ENCODE results near the gene NFATC2.
"Not testable (repeated sequence)": the region's sequence is repeated elsewhere in the genome, so short reads cannot be mapped to it uniquely, and the experiment has no call there.

NFATC2 gene

GRCh38 chr20:51492167-51493092 is 50.1 kb downstream of the NFATC2 start:
- DNase-seq, result no peak

GRCh38 chr20:51491393-51491792 is 51.1 kb downstream of the NFATC2 start:
- DNase-seq, result no peak

DNA sequence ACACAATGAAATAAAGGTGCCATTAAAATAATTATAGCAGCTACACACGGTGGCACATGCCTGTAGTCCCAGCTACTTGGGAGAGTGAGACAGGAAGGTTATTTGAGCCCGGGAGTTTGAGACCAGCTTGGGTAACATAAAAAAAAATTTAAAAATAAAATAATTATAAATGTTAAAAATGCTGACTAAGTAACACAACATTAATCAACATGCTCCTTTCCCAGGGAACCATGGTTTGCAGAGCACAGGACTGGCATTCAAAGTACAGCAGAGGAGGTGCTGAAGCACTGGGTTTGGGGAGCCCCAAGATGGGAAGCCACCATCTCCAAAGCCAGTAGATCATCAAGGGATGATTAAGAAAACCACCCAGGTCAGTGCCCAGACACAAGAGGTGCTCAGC is 51.9 kb downstream of the NFATC2 start:
- no peak for DNase-seq

GRCh38 chr20:51489611-51490010 is 52.9 kb downstream of the NFATC2 start:
- no peak for DNase-seq

GRCh38 chr20:51488331-51488730 is 54.2 kb downstream of the NFATC2 start:
- no peak for DNase-seq

- DNase-seq, result no peak
These were observed 54.8 kb downstream of the NFATC2 start for GRCh38 chr20:51487565-51488268.

DNA sequence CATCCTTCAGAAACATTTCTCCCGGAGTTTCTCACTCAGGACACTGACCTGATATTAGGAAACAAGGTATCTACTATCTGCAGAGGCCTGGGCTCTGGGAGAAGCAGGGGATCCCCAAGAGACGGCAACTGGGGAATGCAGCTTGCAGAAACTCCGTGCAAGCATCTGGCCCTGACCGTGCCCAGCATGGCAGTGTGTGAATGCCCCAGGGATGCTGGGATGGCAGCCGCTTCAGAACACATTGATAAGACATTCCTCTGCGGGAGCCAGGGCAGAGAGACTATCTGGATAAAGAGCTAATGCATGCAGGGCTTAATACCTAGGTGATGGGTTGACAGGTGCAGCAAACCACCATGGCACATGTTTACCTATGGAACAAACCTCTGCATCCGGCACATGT is 55.4 kb downstream of the NFATC2 start:
- DNase-seq, result no peak

DNA sequence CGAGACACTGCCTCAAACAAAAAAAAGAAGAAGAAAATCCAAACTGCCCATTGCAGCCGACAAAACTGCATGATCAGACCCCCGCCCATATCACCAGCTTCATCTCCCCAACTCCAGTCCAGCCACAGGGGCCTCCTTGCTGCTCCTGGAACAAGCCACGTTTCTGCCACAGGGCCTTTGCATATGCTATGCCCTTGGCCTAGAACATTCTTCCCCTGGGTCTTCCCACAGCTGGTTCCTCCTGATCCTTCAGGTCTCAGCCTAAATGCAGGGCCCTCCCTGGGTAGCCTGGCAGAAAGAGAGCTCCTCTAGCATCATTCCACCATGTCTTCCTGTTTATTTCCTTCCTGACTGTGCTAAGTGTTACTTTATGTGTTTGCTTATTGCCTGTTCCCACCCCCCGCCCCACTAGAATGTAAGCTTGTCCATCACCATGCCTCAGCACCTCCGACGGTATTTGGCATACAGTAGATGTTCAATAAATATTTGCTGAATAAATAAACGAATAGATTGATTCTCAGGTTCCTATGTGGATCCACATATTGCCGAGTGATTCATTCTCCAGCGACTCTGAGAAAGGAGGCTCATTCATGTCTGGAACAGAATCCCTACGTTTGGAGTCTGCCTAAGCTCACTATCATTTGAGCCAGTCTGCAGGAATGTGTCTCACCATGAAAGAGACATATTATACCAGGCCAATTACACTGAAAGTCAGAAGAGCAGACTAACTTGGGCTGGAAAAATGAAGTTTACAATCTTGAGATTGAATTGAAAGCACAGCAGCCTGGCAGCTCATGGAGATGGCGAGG is 56.1 kb downstream of the NFATC2 start:
- DNase-seq, result no peak

DNA sequence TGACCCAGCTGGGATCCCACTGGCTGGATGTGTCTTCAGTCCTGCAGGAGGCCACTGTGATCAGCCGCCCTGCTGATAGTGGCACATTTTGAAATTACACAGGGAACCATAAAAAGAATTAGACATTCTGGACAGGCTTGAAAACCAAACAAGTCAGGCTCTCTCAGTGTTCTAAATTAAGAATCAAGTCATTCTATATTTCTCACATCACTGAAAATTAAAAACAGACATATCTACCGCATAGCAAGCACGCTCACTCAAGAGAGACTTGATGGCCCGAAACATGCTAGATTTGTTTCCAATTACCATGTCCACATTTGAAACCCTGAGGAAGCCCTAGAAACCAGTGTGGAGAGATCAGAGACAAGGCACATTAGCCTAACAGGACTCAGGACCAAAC is 57.7 kb downstream of the NFATC2 start:
- no peak for DNase-seq

GRCh38 chr20:51484141-51484815 is 58.2 kb downstream of the NFATC2 start:
- no peak for DNase-seq

GRCh38 chr20:51482836-51483473 is 59.6 kb downstream of the NFATC2 start:
- no peak for DNase-seq

DNA sequence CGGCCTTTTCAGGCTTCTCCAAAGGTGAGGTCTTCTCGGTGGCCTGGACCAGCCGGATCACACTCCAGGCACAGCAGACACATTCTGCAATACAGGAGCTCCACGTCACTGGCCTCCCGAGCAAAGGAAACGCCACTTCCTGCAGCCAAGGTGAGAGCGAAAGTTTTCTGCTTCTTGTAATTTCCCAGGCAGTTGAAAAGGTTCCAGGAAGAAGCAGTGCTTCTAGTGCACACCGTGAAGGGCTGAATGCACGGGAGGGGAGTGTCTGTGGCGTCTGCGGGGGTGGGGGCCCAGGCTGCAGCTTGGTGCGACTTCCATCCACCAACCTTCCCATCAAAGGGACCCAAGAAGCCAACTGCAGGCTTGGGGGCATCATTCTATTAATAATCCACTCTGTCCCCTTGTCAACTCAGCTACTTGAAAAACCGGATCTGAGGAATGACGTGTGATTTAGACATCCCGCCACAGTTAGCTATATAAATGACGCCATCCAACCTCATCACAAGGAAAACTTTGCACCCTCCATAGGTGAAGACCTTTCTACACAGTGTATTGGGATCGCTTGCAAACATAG is 61.1 kb downstream of the NFATC2 start:
- DNase-seq, result no peak

DNA sequence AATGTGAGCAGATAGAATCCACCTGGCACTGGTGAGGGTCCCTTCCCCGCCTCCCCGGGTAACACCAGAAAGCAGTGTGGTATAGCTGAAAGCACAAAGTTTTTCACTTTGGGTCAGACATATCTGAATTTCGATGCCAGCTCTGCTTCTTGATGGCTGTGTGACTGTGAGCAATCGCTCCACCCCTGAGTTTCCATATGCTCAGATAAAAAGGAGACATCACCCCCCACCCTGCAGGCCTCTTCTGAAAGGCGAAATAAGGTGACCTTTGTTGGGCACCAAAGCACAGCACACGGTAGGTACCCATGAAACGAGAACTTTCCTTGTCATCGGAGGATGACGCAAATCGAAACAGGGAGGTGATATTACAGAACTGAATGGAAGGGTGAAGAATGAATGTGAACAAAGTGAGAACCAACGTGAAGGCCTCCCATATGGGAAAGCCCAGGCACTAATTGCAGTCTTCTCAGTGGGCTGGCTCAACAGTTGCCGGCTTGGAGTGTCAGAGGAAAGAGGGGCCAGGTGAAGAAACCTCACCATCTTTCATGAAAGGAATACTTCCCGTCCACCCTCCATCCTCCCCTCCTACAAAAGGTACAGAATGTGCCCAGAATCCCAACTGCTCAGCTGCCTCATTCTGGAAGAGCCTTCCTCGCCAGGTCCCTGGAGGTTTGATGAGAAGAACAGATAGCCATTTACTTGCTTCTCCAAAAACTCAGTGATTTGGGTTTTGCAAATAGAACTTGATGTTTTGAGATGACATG is 61.8 kb downstream of the NFATC2 start:
- DNase-seq, result no peak

- DNase-seq, result not testable (repeated sequence)
These were observed 66.4 kb downstream of the NFATC2 start for GRCh38 chr20:51476106-51476505.

GRCh38 chr20:51473771-51474170 is 68.7 kb downstream of the NFATC2 start:
- no peak for DNase-seq

DNA sequence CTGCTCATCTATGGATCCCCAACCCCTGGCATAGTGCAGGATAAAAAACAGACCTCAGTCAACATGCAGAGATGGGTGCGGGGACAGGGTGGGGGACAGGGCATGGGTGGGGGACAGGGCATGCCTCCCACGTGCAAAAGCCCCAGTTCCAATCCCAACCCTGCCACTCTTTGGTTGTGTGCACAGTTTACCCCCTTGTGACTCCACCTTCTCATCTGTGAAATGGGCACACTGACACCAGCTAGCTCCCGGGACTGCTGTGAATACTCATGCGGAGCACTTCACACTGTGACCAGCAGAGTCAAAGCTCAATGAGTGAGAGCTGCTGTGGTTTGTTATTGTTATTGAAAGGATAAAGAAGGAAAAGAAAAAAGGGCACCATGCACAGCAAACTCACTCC is 69.3 kb downstream of the NFATC2 start:
- DNase-seq, result no peak

GRCh38 chr20:51470907-51471411 is 71.6 kb downstream of the NFATC2 start:
- no peak for DNase-seq

- DNase-seq, result no peak
These were observed 72.1 kb downstream of the NFATC2 start for GRCh38 chr20:51470499-51470820.

DNA sequence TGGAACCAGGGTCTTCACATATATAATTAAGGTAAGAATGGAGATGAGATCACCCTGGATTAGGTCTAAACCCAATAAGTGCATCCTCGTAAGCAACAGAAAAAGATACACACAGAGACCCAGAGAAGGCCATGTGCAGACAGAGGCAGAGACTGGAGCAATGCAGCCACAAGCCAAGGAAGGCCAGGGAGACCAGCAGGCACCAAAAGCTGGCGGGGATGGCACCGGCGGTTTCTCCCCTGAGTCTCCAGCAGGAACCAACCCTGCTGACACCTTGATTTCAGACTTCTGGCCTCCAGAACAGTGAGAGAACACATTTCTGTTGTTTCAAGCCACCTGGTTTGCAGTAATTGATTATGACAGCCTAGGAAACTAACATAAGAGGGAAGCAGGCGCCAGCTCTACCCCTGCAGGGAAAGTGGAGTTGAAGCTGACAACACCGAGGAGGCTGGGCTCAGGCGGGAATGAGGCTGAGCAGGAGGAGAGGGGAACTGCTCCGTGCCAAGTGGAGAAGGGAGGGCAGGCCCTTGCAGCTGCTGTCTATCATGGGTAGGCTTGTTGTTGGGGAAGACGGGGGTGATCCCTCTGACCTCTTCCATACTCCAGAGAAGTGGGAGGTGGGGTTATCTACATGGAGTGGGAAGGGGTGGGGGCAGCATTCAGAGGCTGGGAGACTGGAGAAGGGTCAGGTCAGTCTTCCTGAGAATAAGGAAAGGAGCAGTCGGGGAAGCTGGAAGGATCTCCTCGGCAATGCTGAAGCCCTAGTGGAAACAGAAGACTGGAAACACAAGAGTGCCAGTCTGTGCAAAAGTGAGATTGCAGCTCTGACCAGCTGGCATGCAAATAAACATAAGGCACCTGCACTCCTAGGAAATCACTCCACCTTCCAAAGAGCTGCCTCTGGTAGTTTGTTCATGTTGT is 72.7 kb downstream of the NFATC2 start:
- DNase-seq, result peak; percentile 11

DNA sequence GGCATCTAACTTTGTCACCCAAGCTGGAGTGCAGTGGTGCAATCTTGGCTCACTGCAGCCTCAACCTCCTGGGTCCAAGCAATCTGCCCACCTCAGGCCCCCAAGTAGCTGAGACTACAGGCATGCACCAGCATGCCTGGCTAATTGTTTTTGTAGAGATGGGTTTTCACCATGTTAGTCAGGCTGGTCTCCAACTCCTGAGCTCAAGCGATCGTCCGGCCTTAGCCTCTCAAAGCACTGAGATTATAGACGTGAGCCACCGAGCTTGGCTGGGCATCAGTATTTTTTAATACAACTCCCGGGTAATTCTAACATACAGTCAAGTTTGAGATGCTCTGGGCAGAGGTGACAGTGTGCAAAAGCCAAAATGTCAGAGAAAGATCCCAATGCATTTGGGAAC is 73.5 kb downstream of the NFATC2 start:
- DNase-seq, result no peak

Data from SHP77 treated with DMSO at 0.1 percent for 48 hours (cell line).